GM10847 (cell line): Measurements from ENCODE around the gene COPA.
A peak's percentile ranks its signal among the peaks of the same experiment; 100 is the strongest.

Experiments
- POLR2A ChIP-seq: IDR thresholded peaks from 2 replicates; pipeline ENCODE4 v1.6.1; 2011; ENCODE audit not compliant: insufficient read length; ENCODE audit errors: extremely low read depth

COPA gene

GRCh38 chr1:160307118-160307791, 35.8 kb downstream of the COPA start:
- TF ChIP-seq POLR2A: no peak

- TF ChIP-seq POLR2A: no peak
These were observed 42.9 kb downstream of the COPA start for GRCh38 chr1:160300173-160300572.

- no peak for TF ChIP-seq POLR2A
These were observed 47.0 kb downstream of the COPA start for GRCh38 chr1:160296036-160296435.

- TF ChIP-seq POLR2A: no peak
These were observed 49.8 kb downstream of the COPA start for GRCh38 chr1:160293020-160293968.

- no peak for TF ChIP-seq POLR2A
These were observed 51.5 kb downstream of the COPA start for GRCh38 chr1:160291248-160292220.

- TF ChIP-seq POLR2A: no peak
These were observed 57.5 kb downstream of the COPA start for GRCh38 chr1:160285506-160285905.

GRCh38 chr1:160284782-160285344, 58.2 kb downstream of the COPA start, which contains the start of gene PEX19:
TSS of gene PEX19 (minus strand) at chr1:160285133. CDS start at chr1:160285124, 9 bp downstream.
- peak; percentile 77 for TF ChIP-seq POLR2A

- no peak for TF ChIP-seq POLR2A
These were observed 58.7 kb downstream of the COPA start for GRCh38 chr1:160284220-160284781.

- no peak for TF ChIP-seq POLR2A
These were observed 60.2 kb downstream of the COPA start for GRCh38 chr1:160282807-160283206.

GRCh38 chr1:160277987-160278386, 65.1 kb downstream of the COPA start:
- no peak for TF ChIP-seq POLR2A

- no peak for TF ChIP-seq POLR2A
These were observed 65.7 kb downstream of the COPA start for GRCh38 chr1:160277330-160277729.

GRCh38 chr1:160271025-160271424, 72.0 kb downstream of the COPA start:
- no peak for TF ChIP-seq POLR2A

GRCh38 chr1:160267284-160267991, 75.6 kb downstream of the COPA start:
- no peak for TF ChIP-seq POLR2A
